ENCODE measurements around the gene MYO10.

DNA sequence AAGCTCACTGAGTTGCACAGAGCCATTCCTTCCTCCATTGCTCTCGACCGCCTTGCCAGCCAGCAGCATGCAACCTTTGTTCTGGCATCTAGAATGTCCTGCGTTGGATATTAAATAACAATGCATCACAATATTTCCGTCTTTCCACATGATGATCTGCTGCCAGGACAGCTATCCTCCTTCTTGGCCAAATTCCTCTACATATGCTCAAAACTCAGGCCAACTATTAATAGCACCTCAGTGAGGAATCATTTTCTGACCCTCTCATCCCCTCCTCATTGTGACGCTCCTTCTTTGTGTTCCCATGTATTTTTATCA is 128.6 kb downstream of the MYO10 start:
- TF ChIP-seq, protein P1, sequence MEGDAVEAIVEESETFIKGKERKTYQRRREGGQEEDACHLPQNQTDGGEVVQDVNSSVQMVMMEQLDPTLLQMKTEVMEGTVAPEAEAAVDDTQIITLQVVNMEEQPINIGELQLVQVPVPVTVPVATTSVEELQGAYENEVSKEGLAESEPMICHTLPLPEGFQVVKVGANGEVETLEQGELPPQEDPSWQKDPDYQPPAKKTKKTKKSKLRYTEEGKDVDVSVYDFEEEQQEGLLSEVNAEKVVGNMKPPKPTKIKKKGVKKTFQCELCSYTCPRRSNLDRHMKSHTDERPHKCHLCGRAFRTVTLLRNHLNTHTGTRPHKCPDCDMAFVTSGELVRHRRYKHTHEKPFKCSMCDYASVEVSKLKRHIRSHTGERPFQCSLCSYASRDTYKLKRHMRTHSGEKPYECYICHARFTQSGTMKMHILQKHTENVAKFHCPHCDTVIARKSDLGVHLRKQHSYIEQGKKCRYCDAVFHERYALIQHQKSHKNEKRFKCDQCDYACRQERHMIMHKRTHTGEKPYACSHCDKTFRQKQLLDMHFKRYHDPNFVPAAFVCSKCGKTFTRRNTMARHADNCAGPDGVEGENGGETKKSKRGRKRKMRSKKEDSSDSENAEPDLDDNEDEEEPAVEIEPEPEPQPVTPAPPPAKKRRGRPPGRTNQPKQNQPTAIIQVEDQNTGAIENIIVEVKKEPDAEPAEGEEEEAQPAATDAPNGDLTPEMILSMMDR (IDR thresholded peaks at IDR 0.05) = no peak
- TF ChIP-seq POLR2AphosphoS5 (IDR thresholded peaks at IDR 0.05) = no peak
